ENCODE results near the gene KCNC1. TPM values are rescaled to one million over a fixed set of nuclear protein-coding genes. Genes with fewer than 3 reads are reported as not detected.

Gene KCNC1
- total and polyA plus RNA-seq, 2 experiments from 2014 or later = 0.11 TPM; not detected in 1

- TF ChIP-seq ZNF331 (CRISPR knock-in tag; IDR thresholded peaks at IDR 0.05; ENCODE audit: low read depth) = no peak
- no peak for TF ChIP-seq CTCF (conservative IDR thresholded peaks at IDR 0.05; ENCODE audit: low read depth in 2 of 2)
- TF ChIP-seq POLR2AphosphoS5 (IDR thresholded peaks at IDR 0.05; ENCODE audit: low read depth) = no peak
- no peak for TF ChIP-seq REST (IDR thresholded peaks at IDR 0.05; ENCODE audit: unreplicated experiment)
- TF ChIP-seq CREB1 (CRISPR knock-in tag; IDR thresholded peaks at IDR 0.05; ENCODE audit: low read depth) = no peak
- TF ChIP-seq NANOG (IDR thresholded peaks at IDR 0.05; ENCODE audit: borderline replicate concordance) = no peak
- TF ChIP-seq STAT1 (IDR thresholded peaks at IDR 0.05; ENCODE audit: unreplicated experiment) = no peak
- no peak for TF ChIP-seq EZH2phosphoT487 (IDR thresholded peaks at IDR 0.05; ENCODE audit: unreplicated experiment)
These were observed 33.3 kb downstream of the KCNC1 start (continued) for GRCh38 chr11:17767914-17768313.

GRCh38 chr11:17768547-17768946 is 34.0 kb downstream of the KCNC1 start:
- Mint-ChIP-seq H3K27me3 (ENCODE audit: insufficient read depth, low read depth, poor library complexity) (peaks cover 3% of the 10 kb centered on the region), H3K4me3 (no peak overlapping the region), H3K27ac (no peak overlapping the region), H3K36me3 (ENCODE audit: low read depth) (no peaks in the 10 kb centered on the region), H3K4me1 (peaks cover 5% of the 10 kb centered on the region), H3K9me3 (no peaks in the 10 kb centered on the region; the same call in 2 of the 3 replicates)
- Histone ChIP-seq H4K20me1 (replicated peaks; ENCODE audit: insufficient read depth) (no peaks in the 10 kb centered on the region), H3K4me3 (no peak overlapping the region), H3K4me2 (no peak overlapping the region), H3K4me1 (ENCODE audit: insufficient read depth) (no peaks in the 10 kb centered on the region), H3K36me3 (ENCODE audit: insufficient read depth) (no peaks in the 10 kb centered on the region), H3K9me2 (ENCODE audit: insufficient read depth) (no peaks in the 10 kb centered on the region), H3K79me2 (replicated peaks; ENCODE audit: insufficient read depth) (no peaks in the 10 kb centered on the region), H3K27ac (ENCODE audit: low read depth) (no peak overlapping the region), H3K27me3 (ENCODE audit: insufficient read depth) (no peaks in the 10 kb centered on the region), H3F3A (replicated peaks; ENCODE audit: low read depth) (no peaks in the 10 kb centered on the region), H2AFZ (no peak overlapping the region)
- no peak for DNase-seq (ENCODE audit: low spot score)
- ATAC-seq = no peak
- no peak for TF ChIP-seq NANOG (IDR thresholded peaks at IDR 0.05; ENCODE audit: borderline replicate concordance)
- TF ChIP-seq JUNB (IDR thresholded peaks at IDR 0.05; ENCODE audit: unreplicated experiment) = no peak
- TF ChIP-seq ETS1 (IDR thresholded peaks at IDR 0.05) = no peak
- no peak for TF ChIP-seq ZNF462 (CRISPR knock-in tag; IDR thresholded peaks at IDR 0.05)
- no peak for TF ChIP-seq STAT1 (IDR thresholded peaks at IDR 0.05; ENCODE audit: unreplicated experiment)

Measured in GM23338 (cell line).